Measurements from ENCODE around the gene RWDD3.

GRCh38 chr1:95282518-95282895 is 48.5 kb downstream of the RWDD3 start:
- TF ChIP-seq CTCF (conservative IDR thresholded peaks at IDR 0.05) (no peak), EZH2 (IDR thresholded peaks at IDR 0.05; ENCODE audit: low read depth) (no peak)
